H1 (cell line): ENCODE data around the gene KRTAP9-2.

Experiments used
- CBX5 ChIP-seq: fragments of 300-800, 300-1000 bp; sonication (generic); IDR thresholded peaks from 2 replicates; pipeline ENCODE4 v1.7.1; 2016; ENCODE audit warnings: antibody characterized with exemption, low read length, low read depth
- EZH2 ChIP-seq: fragments of 200-600 bp; sonication (generic); IDR thresholded peaks from 2 replicates; pipeline ENCODE4 v1.7.1; 2012; ENCODE audit warnings: low read depth, mild to moderate bottlenecking, moderate library complexity, low read length, inconsistent platforms; ENCODE audit not compliant: severe bottlenecking
- HDAC2 ChIP-seq, 2 experiments: fragments of 300-600 bp in 1 of 2; sonication (generic) in 1 of 2; IDR thresholded peaks; 2 replicates each; pipeline ENCODE4 v1.6.1; 2011 to 2012; ENCODE audit warnings: low read depth in 2 of 2, low read length in 2 of 2, mild to moderate bottlenecking in 2 of 2, moderate library complexity in 2 of 2, borderline replicate concordance in 1 of 2, inconsistent platforms in 1 of 2
- JUND ChIP-seq: IDR thresholded peaks from 2 replicates; pipeline ENCODE4 v1.6.1; 2011; ENCODE audit warnings: mild to moderate bottlenecking, improper control_type of control experiment, low read length
- POLR2A ChIP-seq, 2 experiments: IDR thresholded peaks; 1 replicate in 1 of 2; 2 replicates in 1 of 2; pipeline ENCODE4 v1.6.1; 2011; ENCODE audit warnings: low read depth in 2 of 2, low read length in 2 of 2, mild to moderate bottlenecking in 2 of 2; ENCODE audit errors: control extremely low read depth in 1 of 2
- RFX5 ChIP-seq: IDR thresholded peaks from 2 replicates; pipeline ENCODE4 v1.6.1; 2011; ENCODE audit warnings: low read depth, low read length, improper control_type of control experiment, borderline replicate concordance
- SIN3A ChIP-seq, 2 experiments: IDR thresholded peaks in 1 of 2; conservative IDR thresholded peaks in 1 of 2; 2 replicates each; pipeline ENCODE4 v1.6.1; 2011 to 2012; ENCODE audit warnings: low read length in 2 of 2, improper control_type of control experiment in 1 of 2, low read depth in 1 of 2, mild to moderate bottlenecking in 1 of 2
- ZNF274 ChIP-seq: IDR thresholded peaks from 2 replicates; pipeline ENCODE4 v1.7.0; 2012; ENCODE audit warnings: low read length, borderline replicate concordance; ENCODE audit errors: extremely low read depth
- TF ChIP-seq, protein P1 (sequence below), 3 experiments: IDR thresholded peaks; 1 replicate in 2 of 3; 2 replicates in 1 of 3; pipeline versions ENCODE4 v1.5.1 to v1.6.1; 2011; ENCODE audit warnings: low read length in 3 of 3, mild to moderate bottlenecking in 3 of 3, inconsistent platforms in 2 of 3, low read depth in 1 of 3, moderate library complexity in 1 of 3; ENCODE audit not compliant: insufficient read depth in 1 of 3; ENCODE audit errors: control extremely low read depth in 1 of 3

DNA sequence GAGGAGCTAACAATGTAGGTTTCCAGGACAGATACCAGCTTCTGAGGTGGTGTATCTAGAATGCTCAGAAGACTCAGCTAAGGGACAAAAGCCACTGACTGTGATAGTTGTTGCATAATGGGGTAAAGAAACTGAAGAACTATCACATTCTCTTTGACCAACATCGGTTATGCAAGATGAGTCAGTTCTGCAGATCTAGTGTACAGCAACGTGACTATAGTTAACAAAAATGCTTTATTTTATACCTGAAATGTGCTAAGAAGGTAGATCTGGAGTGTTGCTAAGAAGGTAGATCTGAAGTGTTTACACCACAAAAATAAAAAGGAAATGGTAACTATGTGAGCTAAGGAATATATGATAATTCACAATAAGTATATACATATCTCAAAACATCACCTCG is 41.3 kb downstream of the KRTAP9-2 start:
- no peak for TF ChIP-seq ZNF274
- TF ChIP-seq, protein P1, sequence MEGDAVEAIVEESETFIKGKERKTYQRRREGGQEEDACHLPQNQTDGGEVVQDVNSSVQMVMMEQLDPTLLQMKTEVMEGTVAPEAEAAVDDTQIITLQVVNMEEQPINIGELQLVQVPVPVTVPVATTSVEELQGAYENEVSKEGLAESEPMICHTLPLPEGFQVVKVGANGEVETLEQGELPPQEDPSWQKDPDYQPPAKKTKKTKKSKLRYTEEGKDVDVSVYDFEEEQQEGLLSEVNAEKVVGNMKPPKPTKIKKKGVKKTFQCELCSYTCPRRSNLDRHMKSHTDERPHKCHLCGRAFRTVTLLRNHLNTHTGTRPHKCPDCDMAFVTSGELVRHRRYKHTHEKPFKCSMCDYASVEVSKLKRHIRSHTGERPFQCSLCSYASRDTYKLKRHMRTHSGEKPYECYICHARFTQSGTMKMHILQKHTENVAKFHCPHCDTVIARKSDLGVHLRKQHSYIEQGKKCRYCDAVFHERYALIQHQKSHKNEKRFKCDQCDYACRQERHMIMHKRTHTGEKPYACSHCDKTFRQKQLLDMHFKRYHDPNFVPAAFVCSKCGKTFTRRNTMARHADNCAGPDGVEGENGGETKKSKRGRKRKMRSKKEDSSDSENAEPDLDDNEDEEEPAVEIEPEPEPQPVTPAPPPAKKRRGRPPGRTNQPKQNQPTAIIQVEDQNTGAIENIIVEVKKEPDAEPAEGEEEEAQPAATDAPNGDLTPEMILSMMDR (IDR thresholded peaks at IDR 0.05; ENCODE audit: control extremely low read depth in 1 of 3, insufficient read depth in 1 of 3, low read depth in 1 of 3, low read length in 3 of 3), result no peak
- TF ChIP-seq JUND, result no peak
- no peak for TF ChIP-seq POLR2A (IDR thresholded peaks at IDR 0.05; ENCODE audit: control extremely low read depth in 1 of 2, low read depth in 2 of 2, low read length in 2 of 2)
- no peak for TF ChIP-seq HDAC2 (IDR thresholded peaks at IDR 0.05; ENCODE audit: borderline replicate concordance in 1 of 2, low read depth in 2 of 2, low read length in 2 of 2)
- no peak for TF ChIP-seq RFX5
- no peak for TF ChIP-seq CBX5
- TF ChIP-seq SIN3A (conservative IDR thresholded peaks at IDR 0.05 in 1 of 2, IDR thresholded peaks at IDR 0.05 in 1 of 2; ENCODE audit: low read depth in 1 of 2, low read length in 2 of 2), result no peak
- TF ChIP-seq EZH2, result no peak
